Hematopoietic multipotent progenitor cell treated with erythropoietin and hydrocortisone succinate and interleukin-3 and kit ligand, for 15 days (in vitro differentiated cells): ENCODE measurements around the gene CISH.

ENCODE experiments used
- DNase-seq: peaks from one replicate; pipeline ENCODE4 v3.0.0-alpha.2; 2015; ENCODE audit warnings: low spot score

The CISH gene, protein sequence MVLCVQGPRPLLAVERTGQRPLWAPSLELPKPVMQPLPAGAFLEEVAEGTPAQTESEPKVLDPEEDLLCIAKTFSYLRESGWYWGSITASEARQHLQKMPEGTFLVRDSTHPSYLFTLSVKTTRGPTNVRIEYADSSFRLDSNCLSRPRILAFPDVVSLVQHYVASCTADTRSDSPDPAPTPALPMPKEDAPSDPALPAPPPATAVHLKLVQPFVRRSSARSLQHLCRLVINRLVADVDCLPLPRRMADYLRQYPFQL

DNA sequence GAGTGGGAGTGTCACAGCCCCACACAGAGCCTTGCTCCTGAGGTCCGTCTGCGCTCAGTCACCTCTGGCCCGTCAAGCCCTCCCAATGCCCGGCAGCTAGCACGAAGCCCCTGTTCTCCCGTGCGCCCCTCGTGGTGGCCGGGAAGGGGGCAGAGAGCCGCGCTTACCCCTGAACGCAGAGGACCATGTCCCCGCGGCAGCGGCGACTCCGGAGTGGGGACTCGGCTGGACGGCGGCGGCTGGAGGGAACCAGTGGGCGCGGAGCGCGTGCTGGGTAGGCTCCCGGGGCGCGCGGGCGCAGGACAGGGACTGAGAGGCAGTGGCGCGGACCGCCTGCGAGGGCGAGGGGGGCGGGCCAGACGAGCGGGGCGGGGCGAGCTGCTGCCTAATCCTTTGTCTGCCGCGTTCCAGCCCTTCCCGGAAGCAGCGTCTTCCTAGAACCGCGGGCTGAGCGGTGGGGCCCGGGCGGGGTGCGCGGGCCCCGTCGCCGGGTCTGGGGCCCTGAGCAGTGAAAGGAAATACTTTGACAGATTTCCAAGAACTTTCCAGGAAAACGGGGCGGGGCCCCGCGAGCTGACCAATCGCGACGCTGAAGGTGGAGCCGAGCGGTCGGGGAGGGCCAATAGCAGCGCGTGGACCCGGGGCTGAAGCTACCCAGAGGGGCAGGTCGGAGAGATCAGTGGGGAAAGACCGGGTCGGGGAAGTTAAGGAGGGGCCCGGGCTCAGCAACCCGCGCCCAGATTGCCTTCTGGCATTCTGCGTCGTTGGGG lies at the start of gene CISH:
TSS of gene CISH (minus strand) at position 311 of the 770 bp plus-strand sequence. CDS start at position 187, 124 bp downstream.
- peak; percentile 97 for DNase-seq

DNA sequence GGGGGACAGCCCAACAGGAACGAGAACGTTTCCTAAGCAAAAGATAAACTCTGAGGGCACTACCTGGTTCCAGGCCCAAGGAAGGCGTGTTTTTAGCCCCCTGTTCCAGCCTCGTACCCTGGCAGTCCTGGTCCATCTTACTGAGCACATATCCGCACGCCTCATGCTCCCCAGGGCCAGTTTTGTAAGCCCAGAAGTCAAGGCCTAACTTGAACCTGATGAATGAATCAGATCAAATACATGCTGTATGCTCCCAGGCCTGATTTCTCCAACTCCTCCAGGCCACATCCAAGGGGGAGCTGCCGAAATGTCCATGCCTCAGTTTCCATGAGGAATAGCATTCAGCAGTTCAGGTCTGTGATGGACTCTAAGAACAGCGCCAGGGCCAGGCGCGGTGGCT lies 48.8 kb upstream of the CISH start:
- DNase-seq = no peak

DNA sequence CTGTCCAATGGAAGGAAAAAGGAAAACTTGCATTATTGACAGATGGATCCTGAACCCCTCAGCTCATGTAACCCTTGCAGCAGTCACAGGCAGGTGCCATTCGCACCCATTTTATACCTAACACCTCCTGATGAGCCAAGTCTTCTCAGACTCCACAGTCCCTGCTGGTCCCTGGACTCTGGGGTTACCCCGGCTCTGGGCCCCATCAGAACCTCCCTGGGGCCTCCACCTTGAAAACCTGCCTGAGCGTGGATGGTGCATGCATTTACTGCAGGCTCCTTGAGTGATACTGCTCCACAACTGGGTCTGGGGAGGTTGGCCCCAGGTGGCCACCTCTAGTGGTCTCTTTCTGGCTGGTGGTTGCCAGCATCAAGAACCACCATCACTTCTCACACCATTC lies 47.3 kb upstream of the CISH start:
- DNase-seq = no peak

GRCh38 chr3:50658416-50658815 lies 46.8 kb upstream of the CISH start:
- no peak for DNase-seq

DNA sequence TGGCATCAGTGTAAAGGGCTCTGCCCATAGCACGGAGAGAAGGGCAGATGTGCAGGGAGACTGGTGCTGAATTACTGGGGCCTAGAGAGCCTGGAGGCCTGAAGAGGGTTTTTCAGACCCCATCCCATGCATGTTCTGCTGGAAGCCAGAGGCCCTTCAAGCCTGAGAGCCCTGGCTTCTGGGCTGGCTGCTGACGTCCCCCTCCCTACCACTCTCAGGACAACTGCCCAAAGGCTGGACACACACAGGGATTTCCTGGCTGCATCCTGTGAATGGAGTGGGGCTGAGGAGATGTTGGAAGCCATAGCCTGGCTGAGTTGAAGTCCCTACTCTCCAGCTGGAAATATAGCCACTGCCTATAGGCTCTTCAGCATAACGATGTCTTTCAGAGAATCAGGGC lies 46.2 kb upstream of the CISH start:
- DNase-seq = no peak

- DNase-seq = no peak
Measured at GRCh38 chr3:50657407-50657806, 45.8 kb upstream of the CISH start.

GRCh38 chr3:50656417-50657195 lies 45.0 kb upstream of the CISH start:
- no peak for DNase-seq

DNA sequence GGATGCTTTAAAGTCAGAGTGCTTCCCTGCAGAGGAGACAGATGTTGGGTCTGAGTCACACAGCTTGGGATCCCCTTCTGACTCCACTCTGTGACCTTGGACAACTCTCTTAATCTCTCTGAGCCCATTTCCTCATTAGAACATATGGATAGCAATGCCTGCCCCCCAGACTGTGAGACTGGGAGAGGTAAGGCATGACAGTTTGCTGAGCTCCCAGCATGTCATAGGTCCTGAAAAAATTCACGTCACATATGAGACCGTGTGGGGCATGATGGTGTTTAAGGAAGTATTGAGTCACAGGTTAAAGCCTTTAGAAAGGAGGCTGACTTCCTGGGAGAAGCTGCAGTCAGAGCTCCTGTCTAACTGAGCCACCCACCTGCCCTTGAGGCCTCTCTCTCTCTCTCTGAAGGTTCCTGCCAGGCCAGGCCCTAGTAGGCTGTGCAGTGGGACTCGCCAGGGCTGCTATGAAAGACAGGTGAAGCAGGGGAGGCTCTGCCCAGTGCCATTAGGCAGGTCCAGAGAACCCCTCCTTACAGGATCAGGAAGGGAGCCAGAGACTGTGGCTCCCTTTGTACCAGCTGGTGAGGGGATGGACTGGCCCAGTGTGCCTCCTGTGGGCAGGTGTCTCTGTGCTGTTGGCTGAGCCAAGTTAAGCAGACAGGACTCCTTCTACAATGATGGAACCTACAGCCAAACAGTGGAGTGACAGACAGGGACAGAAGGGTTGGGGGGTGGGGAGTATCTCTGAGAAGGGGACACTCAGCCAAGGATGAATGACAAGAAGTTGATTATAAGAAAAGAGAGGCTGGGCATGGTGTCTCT lies 43.6 kb upstream of the CISH start:
- DNase-seq = no peak

DNA sequence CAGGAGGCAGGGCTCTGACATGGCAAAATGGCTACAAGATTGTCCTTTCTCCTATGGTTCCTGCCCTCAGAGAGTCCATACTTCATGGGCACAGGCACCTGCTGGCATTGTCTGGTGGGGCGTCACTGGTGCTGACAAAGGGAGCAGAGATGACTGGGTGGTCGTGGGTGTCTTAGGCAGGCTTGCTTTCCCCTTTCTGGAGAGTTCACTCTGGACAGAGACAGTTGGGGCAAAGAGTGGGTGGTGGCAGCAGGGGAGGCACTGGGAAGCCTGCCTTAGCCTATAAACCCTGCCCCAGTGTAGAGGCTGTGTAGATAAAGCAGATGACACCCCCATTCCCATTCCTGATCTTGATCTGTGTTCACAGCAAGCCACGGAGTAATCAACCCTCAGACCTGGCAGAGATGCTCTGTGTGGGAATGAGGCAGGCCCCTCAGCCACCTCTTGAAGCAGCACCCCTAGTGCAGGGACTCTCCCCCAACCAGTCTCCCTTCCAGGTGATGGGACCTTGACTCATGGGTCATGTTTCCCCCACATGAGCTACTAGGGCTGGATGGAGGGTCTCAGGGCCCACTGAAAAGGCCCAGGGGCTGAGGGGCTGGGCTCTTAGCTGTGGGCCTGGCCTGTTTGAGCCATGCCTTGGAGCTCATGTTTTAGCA lies 42.5 kb upstream of the CISH start:
- no peak for DNase-seq

- DNase-seq = peak; percentile 47
Measured at GRCh38 chr3:50652709-50653108, 41.1 kb upstream of the CISH start.

DNA sequence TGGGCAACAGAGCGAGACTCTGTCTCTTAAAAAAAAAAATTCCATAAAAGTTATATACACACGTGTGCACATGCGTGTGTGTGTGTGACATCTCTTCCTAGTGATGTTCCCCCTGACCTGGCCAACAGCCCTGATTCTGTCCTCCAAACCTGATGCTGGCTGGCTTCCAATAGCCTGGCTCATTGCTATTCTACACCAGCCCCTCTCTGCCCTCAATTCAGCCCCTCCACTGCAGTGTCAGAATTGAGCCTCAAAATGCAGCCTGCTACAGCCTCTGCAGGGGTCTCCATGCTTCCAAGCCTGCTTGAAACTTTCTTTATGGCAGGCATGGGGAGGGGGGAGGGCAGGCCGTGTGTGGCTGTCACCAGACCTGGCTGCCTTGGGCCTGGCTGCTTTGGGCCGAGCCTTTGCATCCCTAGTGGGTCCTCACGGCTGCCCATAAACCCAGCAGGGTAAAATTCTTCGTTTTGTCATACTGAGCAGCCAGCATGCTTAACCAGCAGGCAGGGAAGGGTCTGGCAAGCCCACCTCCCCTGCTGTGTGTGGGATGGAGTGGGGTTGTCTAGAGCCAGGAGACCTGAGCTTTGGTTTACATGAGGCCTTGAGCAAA lies 40.5 kb upstream of the CISH start:
- DNase-seq = no peak

DNA sequence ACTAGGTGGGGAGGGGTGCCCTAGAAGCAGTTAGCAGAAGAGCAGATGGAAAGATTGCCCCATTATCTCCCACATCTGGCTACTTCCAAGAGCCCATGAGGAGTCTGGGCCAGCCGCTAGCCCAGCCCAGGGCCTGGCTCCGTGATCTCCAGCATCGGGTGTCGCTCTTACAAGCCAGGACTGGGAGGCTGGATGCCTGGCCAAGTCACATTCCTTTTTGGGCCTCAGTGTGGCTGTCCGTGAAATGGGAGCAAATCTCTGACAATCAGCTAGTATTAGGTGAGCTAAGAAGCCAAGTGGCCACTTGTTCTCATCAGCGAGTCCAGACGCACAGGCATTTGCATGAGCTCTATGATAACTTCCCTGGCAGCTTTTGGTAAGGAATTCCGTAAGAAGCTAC lies 39.9 kb upstream of the CISH start:
- no peak for DNase-seq

- no peak for DNase-seq
Measured at GRCh38 chr3:50650018-50650417, 38.4 kb upstream of the CISH start.

DNA sequence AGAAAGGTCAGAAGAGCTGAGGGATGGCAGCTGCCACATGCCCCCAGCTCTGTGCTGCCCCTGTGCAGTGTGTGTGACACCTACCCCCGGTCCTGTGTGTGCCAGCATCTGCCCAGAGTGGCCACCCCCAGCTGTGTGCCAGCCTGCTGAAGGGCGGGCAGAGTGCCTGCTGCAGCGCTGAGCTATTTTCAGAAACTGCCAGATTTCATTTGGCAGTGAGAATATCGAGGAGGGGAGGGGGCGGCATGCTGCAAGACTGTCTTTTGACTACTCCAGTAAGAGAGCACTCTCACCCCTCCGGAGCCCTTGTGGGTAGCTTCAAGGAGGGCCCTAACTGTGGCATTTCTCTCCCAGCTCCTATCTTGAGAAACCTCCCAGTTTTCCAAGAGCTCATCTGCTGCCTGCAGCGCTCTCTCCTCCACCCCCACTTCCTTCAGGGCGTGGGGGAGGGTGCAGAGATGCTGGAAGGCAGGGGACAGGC lies 37.9 kb upstream of the CISH start:
- DNase-seq = no peak

GRCh38 chr3:50648944-50649343 lies 37.4 kb upstream of the CISH start:
- no peak for DNase-seq

- no peak for DNase-seq
Measured at GRCh38 chr3:50648313-50648712, 36.7 kb upstream of the CISH start.

GRCh38 chr3:50645378-50645777 lies 33.8 kb upstream of the CISH start:
- no peak for DNase-seq

- DNase-seq = no peak
Measured at GRCh38 chr3:50644561-50644960, 33.0 kb upstream of the CISH start.

- DNase-seq = no peak
Measured at GRCh38 chr3:50642382-50642781, 30.8 kb upstream of the CISH start.

DNA sequence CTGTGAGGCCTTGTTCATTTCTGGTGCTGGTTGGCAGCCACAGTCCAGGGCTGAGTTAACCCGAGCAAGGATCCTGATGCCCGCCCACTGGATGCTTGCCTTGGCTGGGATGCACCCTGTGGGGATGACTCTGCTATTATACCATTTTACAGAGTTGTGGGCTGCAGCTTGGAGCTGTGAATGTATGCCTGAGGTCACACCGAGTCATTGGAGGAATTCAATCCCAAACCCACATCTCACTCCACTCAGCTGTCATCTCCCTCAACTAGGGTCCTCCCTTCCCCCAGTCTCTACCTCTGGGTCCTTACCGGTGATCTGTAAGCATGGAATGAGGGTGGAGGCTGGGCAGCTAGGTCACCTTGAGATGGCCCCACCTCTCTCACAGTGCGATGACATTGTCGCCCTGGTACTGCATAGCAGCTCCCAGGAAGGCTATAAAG lies 27.5 kb upstream of the CISH start:
- DNase-seq = no peak

- no peak for DNase-seq
Measured at GRCh38 chr3:50637945-50638344, 26.4 kb upstream of the CISH start.
